K562 (cell line): Measurements from ENCODE around the gene ITGB5.

Source experiments
- EP300 ChIP-seq: IDR thresholded peaks from 2 replicates; pipeline ENCODE4 v1.6.1; 2012; ENCODE audit warnings: low read length, improper control_type of control experiment
- POLR2AphosphoS5 ChIP-seq: IDR thresholded peaks from 2 replicates; pipeline ENCODE4 v1.6.1; 2011; ENCODE audit warnings: mild to moderate bottlenecking, low read depth, low read length, moderate library complexity; ENCODE audit not compliant: control insufficient read depth, insufficient read depth
- RFX1 ChIP-seq: fragments of 450-650 bp; IDR thresholded peaks from 2 replicates; pipeline ENCODE4 v1.6.1; 2016; ENCODE audit warnings: mild to moderate bottlenecking, moderate library complexity
- SAFB ChIP-seq: fragments of 200-400 bp; formaldehyde crosslinking; IDR thresholded peaks from 2 replicates; pipeline ENCODE4 v1.6.1; 2017; ENCODE audit warnings: low read depth, low read length, borderline replicate concordance
- ZNF274 ChIP-seq: IDR thresholded peaks from 2 replicates; pipeline ENCODE4 v1.6.1; 2011; ENCODE audit warnings: low read depth, mild to moderate bottlenecking, low read length, moderate library complexity, borderline replicate concordance

- TF ChIP-seq POLR2AphosphoS5 (no peak), EP300 (no peak), SAFB (no peak), ZNF274 (no peak), RFX1 (no peak)
Observed at GRCh38 chr3:124862006-124862405, 25.2 kb downstream of the ITGB5 start.
